DMS53 (cell line): ENCODE measurements around the gene MAP3K19.
"Not testable (repeated sequence)": the region's sequence is repeated elsewhere in the genome, so short reads cannot be mapped to it uniquely, and the experiment has no call there.

ENCODE experiments used
- DNase-seq: peaks from one replicate; lab custom pipeline; 2025; lab: John Stamatoyannopoulos, UW

The MAP3K19 gene

DNA sequence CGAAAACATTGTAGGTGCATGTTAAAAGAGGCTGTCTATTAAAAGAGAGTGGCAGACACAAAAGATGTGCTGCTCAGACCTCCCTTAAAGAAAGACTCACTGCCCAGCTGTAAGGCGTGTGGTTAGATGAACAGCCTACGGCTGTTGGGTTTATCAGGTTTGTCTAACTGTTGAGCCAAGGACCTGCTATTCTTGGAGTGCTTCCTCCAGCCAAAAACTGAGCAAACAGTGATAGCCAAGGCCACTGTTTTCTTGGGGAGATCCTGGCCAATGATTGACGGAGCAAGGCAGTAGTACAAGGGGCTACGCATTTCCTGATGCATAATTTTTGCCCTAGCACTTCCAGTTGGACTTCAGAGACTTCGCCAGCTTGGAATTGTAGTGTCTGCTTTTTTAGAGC lies 3.4 kb upstream of the MAP3K19 start:
- no peak for DNase-seq

- no peak for DNase-seq
Measured at GRCh38 chr2:135050132-135050531, 2.9 kb upstream of the MAP3K19 start.

GRCh38 chr2:135048122-135048521 lies 875 bp upstream of the MAP3K19 start:
- no peak for DNase-seq

DNA sequence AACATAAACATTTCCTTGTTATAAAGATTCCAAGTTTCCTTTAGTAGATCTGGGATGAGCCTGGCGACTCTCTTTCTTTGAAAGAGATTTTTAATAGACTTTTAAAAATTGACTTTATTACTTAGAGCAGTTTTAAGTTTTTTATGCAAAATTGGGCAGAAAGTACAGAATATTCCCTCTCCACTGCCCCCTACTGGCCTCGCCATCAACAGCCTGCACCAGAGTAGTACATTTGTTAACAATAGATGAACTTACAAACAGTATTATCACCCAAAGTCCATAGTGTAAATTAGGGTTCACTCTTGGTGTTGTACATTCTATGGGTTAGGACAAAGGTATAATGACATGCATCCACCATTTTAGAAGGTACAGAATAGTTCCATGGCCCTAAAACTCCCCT lies 3.9 kb downstream of the MAP3K19 start:
- DNase-seq, result no peak

DNA sequence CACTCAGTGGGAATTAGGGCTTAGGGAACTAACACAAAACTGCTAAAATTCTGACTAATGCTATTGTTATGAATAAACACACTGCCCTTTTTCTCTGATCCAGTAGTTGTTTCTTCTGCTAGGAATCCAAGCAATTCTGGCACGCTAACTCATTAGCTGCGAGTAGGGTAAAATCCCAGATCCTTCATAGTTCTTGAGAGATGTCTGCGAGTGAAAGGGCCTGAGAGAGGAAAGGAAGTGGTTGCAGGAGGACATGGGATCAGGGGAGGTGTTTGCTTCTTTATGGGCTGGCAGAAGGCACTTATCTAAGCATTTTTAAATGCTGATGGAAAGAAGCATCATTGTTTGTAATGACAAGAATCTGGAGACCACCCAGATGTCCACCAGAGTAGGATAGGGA lies 9.4 kb downstream of the MAP3K19 start:
- DNase-seq, result no peak

GRCh38 chr2:135033216-135033615 lies 14.0 kb downstream of the MAP3K19 start:
- DNase-seq, result not testable (repeated sequence)

GRCh38 chr2:135030826-135031225 lies 16.4 kb downstream of the MAP3K19 start:
- no peak for DNase-seq

- no peak for DNase-seq
Measured at GRCh38 chr2:135029481-135030134, 17.6 kb downstream of the MAP3K19 start.

DNA sequence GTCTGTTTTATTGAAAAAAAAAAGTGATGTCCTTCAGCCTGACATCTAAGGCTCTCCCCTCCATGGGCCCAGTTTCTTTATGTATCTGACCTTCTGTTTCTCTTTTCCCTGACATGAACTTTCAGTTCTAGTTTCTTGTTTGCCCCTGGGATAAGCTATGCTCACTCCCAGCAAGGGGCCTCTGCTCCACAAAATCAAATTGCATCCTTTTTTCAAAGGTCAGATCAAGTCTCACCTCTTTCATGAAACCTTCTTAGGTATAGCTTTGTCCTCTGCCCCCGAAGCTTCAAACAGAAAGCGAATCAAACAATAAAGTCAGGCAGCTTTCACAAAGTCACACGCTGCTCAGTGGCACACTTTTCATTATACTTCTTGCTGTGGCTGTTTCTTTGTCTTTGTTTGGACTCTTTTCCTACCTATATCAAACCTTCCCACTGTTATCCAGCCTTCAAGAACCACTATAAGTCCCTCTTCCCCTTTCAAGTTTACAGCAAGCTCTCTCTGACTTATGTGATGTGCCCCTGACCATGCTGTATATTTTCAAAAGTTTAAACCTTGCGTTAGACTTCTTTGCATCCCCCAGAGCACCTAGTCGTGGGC lies 23.3 kb downstream of the MAP3K19 start:
- no peak for DNase-seq

DNA sequence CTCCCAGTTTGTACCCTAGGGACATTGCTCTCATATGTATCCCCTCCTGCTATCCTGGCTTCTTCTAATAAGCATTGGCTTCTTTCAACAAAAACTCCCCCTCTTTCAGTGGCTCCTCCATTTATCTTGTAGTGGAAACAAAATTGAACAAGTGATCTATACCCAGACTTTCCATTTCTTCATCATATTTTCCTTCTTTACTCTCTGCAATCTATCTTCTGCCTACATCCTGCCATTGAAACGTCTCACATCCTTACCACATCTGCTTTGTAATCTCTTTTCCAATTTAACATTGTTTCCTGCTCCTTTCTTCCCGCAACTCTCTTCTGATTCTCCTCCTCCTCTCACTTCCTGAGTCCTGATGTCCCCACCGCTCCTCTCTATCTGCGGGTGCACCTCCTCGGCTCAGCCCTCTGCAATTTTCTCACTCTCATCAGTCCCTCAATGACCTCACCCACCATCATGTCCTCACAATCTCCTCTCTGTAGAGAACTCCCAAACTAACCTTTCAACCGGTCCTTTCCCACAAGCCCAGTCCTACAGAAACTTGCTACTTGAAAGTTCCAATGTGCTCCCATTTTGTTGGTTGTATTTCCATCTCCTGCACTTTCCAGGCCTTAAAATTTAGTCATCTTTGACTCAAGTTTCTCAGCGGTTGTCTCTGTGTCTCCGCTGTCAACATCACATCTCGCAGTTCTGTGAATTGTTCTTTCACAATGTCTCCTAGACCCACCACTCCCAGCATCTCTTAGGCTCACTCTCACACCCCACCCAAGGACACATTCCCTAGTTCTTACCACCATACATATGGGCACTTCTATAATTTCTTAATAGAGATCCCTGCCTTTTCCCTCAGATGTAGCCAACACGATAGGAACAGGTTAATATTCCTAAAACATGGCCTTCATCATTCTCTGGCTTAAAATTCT lies 24.0 kb downstream of the MAP3K19 start:
- DNase-seq, result no peak

DNA sequence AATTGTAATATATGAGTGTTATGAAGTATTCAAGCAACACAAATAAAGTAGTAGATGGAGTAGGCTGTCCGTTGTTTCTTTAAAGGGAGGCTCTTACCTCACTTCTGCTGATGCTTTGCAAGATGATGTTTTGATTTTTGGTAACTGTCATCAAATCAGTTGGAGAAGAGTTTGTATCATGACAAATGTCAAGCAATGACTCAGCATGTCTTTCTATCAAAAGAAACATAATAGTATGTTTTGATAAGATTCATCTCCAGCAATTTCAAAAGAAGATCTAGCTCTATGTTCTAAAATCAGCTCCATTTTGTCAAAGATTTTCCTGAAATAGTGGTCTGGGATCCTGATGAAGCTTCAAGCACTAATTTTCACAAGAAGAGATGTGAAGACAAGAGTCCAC lies 25.6 kb downstream of the MAP3K19 start:
- DNase-seq, result no peak

DNA sequence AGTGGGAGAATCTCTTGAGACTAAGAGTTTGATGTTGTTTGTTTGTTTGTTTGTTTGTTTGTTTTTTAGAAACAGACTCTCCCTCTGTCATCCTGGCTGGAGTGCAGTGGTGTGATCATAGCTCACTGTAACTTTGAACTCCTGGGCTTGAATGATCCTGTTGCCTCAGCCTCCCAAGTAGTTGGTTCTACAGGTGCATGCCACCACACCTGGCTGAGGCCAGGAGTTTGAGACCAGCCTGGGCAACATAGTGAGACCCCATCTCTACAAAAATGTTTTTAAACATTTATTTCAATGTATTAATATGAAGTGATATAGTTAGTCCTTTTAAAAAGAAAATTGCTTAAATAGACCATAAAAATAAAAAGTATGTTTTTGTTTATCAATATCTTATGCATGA lies 35.6 kb downstream of the MAP3K19 start:
- DNase-seq, result no peak

- no peak for DNase-seq
Measured at GRCh38 chr2:135010200-135010942, 36.9 kb downstream of the MAP3K19 start.

GRCh38 chr2:135009339-135009738 lies 37.9 kb downstream of the MAP3K19 start:
- no peak for DNase-seq

GRCh38 chr2:135005753-135006152 lies 41.5 kb downstream of the MAP3K19 start:
- no peak for DNase-seq

DNA sequence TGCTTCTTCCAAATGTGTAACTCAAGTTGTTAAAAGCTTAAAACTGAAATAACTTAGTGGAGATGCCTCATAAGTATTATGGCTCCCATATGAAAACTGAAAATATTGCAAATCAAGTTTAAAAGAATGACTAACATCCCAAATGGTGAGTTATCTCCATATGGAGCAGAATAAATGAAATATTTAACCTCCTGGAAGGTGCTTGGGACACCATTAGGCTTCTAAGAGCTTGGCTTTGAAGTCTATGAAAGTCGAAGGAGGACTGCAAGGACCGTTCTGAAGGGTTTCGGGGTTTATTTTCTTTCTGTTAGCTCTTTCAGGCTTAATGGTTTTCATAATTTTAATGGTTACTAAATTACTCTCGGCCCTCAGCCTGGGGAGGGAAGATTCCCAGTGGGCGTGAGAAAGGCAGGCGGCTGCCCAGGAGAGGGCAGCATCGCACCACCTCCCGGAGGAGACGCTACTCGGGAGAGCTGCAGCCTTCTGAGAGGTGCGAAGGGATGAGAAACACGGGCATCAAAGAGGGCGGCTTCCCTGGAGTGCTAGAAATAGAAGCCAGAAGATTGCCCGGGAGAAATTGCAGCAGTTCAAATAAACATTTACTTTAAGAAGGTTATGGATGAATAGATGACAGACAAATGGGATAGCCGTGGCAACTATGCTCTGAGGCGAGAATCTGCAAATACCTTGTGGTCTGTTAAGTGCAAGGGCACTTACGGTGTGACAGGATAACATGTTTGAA lies 43.1 kb downstream of the MAP3K19 start:
- peak; percentile 66 for DNase-seq

GRCh38 chr2:135002836-135003235 lies 44.4 kb downstream of the MAP3K19 start:
- no peak for DNase-seq

- no peak for DNase-seq
Measured at GRCh38 chr2:134999521-134999920, 47.7 kb downstream of the MAP3K19 start.

DNA sequence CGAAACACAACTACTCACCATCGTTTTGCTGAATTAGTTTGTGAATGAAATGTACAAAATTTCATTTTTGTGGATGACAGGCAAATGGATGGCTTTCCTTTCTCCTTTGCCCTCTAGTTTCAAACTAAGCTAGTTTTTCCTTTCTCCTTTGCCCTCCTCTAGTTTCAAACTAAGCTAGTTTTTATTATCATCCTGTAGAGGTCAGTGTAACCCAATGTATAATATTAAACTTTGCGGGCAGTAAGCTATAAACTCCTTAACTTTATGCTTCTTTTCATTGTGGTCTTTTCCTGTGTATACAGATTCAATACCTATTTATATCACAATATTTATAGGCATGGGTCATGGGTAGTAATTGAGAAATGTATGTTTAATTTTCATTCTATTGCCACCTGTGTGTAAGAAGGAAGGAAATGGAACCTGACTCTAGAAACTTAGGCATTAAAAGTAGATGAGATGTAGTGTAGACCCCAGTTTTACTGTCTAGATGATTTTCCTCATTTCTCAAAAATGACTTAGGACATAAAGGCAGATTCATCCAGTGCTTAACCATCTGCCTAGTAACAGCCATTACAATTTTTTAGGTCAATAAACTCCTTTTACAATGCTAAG lies 58.1 kb downstream of the MAP3K19 start:
- DNase-seq, result peak; percentile 37

GRCh38 chr2:134985061-134985460 lies 62.2 kb downstream of the MAP3K19 start:
- no peak for DNase-seq

GRCh38 chr2:134982603-134983002 lies 64.6 kb downstream of the MAP3K19 start:
- no peak for DNase-seq
